ENCODE data around the gene NUDT16L1. TPM values are rescaled to one million over a fixed set of nuclear protein-coding genes. Genes with fewer than 3 reads are reported as not detected.
A peak's percentile ranks its signal among the peaks of the same experiment; 100 is the strongest.

Gene NUDT16L1
- total RNA-seq, 6 experiments from 2014 or later = 17.8 to 36.3 (median 23.0) TPM

GRCh38 chr16:4728676-4729075 is 35.3 kb downstream of the NUDT16L1 start:
- WGBS (ENCODE audit: insufficient coverage, low coverage, low lambda C conversion rate, missing lambda C conversion rate) = 94% methylated on average over 5 of the region's 8 CpGs
- intact Hi-C loops (cut with DNase I) = no loop called here
- Histone ChIP-seq H3K9me3 (no peaks in the 10 kb centered on the region), H3K27me3 (no peaks in the 10 kb centered on the region), H3K4me1 (peaks cover 0 to 6% (median 0%) of the 10 kb centered on the region in 4 donors), H3K27ac (no peak overlapping the region), H3K36me3 (peaks cover 0 to 16% (median 6%) of the 10 kb centered on the region in 4 donors), H3K4me3 (no peak overlapping the region)
- DNase-seq (no peak), ATAC-seq (no peak)
- no peak for TF ChIP-seq CTCF (IDR thresholded peaks at IDR 0.05)
- TF ChIP-seq POLR2A (IDR thresholded peaks at IDR 0.05) = no peak

- peaks cover 0 to 6% (median 0%) of the 10 kb centered on the region in 4 donors for H3K4me1 ChIP-seq
- no peak for TF ChIP-seq CTCF (IDR thresholded peaks at IDR 0.05)
- TF ChIP-seq POLR2A (IDR thresholded peaks at IDR 0.05) = no peak
- H3K9me3 ChIP-seq = no peaks in the 10 kb centered on the region
- H3K36me3 ChIP-seq = peaks cover 0 to 16% (median 6%) of the 10 kb centered on the region in 4 donors
- DNase-seq = no peak
- ATAC-seq = no peak
- intact Hi-C loops (cut with DNase I) = loop anchor here in 1 of 2 donors (10.0 kb wide), 1 partner anchor 225 kb away; the partner anchor contains the start of gene SEC14L5
- no peak overlapping the region for H3K4me3 ChIP-seq
- no peak overlapping the region for H3K27ac ChIP-seq
- no peaks in the 10 kb centered on the region for H3K27me3 ChIP-seq
- WGBS (ENCODE audit: insufficient coverage, low coverage, low lambda C conversion rate, missing lambda C conversion rate) = 94% methylated on average over 13 of the region's 15 CpGs
Measured at GRCh38 chr16:4729876-4730275, 36.5 kb downstream of the NUDT16L1 start.

- Histone ChIP-seq H3K36me3 (peaks cover 0 to 9% (median 2%) of the 10 kb centered on the region in 4 donors), H3K27me3 (no peaks in the 10 kb centered on the region), H3K9me3 (no peaks in the 10 kb centered on the region), H3K4me1 (peaks cover 0 to 11% (median 0%) of the 10 kb centered on the region in 4 donors), H3K27ac (peak overlapping the region in 1 of 3 donors; percentile 12), H3K4me3 (peak overlapping the region; percentile 80 to 97 (median 94))
- DNase-seq (no peak), ATAC-seq (no peak)
- TF ChIP-seq CTCF (IDR thresholded peaks at IDR 0.05) (no peak), POLR2A (IDR thresholded peaks at IDR 0.05) (no peak)
- intact Hi-C loops (cut with DNase I) = loop anchor here in 1 of 2 donors (10.0 kb wide), 1 partner anchor 222 kb away; the partner anchor contains the start of gene SEC14L5
- WGBS (ENCODE audit: insufficient coverage, low coverage, low lambda C conversion rate, missing lambda C conversion rate) = 31% methylated on average over 17 of the region's 17 CpGs
Measured at GRCh38 chr16:4733211-4733742, 39.9 kb downstream of the NUDT16L1 start.

GRCh38 chr16:4733747-4734062 is 40.3 kb downstream of the NUDT16L1 start:
- intact Hi-C loops (cut with DNase I) = loop anchor here in 1 of 2 donors (10.0 kb wide), 1 partner anchor 221 kb away; the partner anchor contains the start of gene SEC14L5
- Histone ChIP-seq H3K27me3 (no peaks in the 10 kb centered on the region), H3K4me3 (peak overlapping the region; percentile 80 to 97 (median 94)), H3K4me1 (peaks cover 0 to 11% (median 0%) of the 10 kb centered on the region in 4 donors), H3K27ac (peak overlapping the region in 1 of 3 donors; percentile 12), H3K36me3 (peaks cover 0 to 9% (median 2%) of the 10 kb centered on the region in 4 donors), H3K9me3 (no peaks in the 10 kb centered on the region)
- no peak for TF ChIP-seq CTCF (IDR thresholded peaks at IDR 0.05)
- no peak for TF ChIP-seq POLR2A (IDR thresholded peaks at IDR 0.05)
- no peak for ATAC-seq
- 6% methylated on average over 7 of the region's 19 CpGs for WGBS (ENCODE audit: insufficient coverage, low coverage, low lambda C conversion rate, missing lambda C conversion rate)
- DNase-seq = no peak
